Activated T-helper 1 cell treated with anti-CD3 and anti-CD28 coated beads, Interleukin-12 subunit alpha, Interleukin-12 subunit beta, Interleukin-2, Interleukin-4 antibody, amounts not matched to agents 30 ng/mL and 10 ng/mL and 1 ng/mL, durations not matched to agents 14 hours and 24 hours and 36 hours (primary cell): ENCODE measurements around the gene PRKCA. TPM values are rescaled to one million over a fixed set of nuclear protein-coding genes. Genes with fewer than 3 reads are reported as not detected.

ENCODE experiments used
- DNase-seq: peaks from one replicate; pipeline ENCODE4 v3.0.0; 2021; ENCODE audit warnings: low spot score
- H3K27ac Mint-ChIP-seq: one replicate; pipeline ENCODE4 v1.8.0; 2021; ENCODE audit warnings: mild to moderate bottlenecking, mixed read lengths
- H3K27me3 Mint-ChIP-seq: one replicate; pipeline ENCODE4 v1.8.0; 2022; ENCODE audit warnings: mild to moderate bottlenecking, moderate library complexity, mixed read lengths; ENCODE audit not compliant: insufficient read depth
- H3K36me3 Mint-ChIP-seq: one replicate; pipeline ENCODE4 v1.8.0; 2021; ENCODE audit warnings: low read depth, mixed read lengths
- H3K4me1 Mint-ChIP-seq: one replicate; pipeline ENCODE4 v1.8.0; 2021; ENCODE audit warnings: low read depth, mixed read lengths
- H3K4me3 Mint-ChIP-seq: one replicate; pipeline ENCODE4 v1.8.0; 2021; ENCODE audit warnings: mild to moderate bottlenecking, moderate library complexity, mixed read lengths
- H3K9me3 Mint-ChIP-seq: one replicate; pipeline ENCODE4 v1.8.0; 2021; ENCODE audit warnings: mixed read lengths
- intact Hi-C: fragments of 100-400 bp; cut with micrococcal nuclease; formaldehyde crosslinking; loops from one replicate; pipeline ENCODE4 v1.15.1; 2024
- total RNA-seq: library from RNA; stranded (reverse); gene quantifications from 2 replicates; pipeline ENCODE4 v1.2.3, GENCODE V29; 2022

The PRKCA gene
- total RNA-seq, 1 donor from 2014 or later = 157 TPM

DNA sequence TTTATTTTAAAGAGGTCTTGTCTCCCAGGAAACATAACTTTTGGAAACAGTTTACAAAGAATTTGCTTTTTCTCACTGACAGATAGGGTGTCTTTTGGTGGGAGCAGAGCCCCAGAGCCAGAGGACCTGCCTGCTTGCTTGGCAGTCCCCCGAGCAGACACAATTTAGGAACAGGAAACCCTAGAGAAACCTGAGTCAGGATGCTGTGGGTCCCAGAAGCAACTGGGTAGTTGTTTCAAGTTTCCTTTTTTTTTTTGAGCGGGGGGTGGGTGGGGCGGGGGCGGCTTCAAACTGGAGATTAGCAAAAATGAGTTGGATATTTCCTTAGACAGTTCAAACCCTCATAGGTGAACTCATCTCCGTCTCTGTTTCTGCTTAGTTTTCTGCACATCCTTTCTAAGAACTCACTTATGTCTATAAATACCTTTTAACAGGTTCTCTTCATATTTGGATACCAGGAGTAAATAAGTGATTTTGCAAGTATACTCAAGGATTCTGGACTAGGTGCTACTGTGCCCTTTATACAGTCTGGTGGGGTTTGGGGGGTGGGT lies 135.1 kb downstream of the PRKCA start:
- Mint-ChIP-seq H3K4me3 (no peak overlapping the region), H3K4me1 (peaks cover 24% of the 10 kb centered on the region), H3K27ac (peak overlapping the region; percentile 72), H3K36me3 (peaks cover 8% of the 10 kb centered on the region), H3K9me3 (peaks cover 5% of the 10 kb centered on the region), H3K27me3 (no peaks in the 10 kb centered on the region)
- intact Hi-C loops = no loop called here
- DNase-seq = no peak

DNA sequence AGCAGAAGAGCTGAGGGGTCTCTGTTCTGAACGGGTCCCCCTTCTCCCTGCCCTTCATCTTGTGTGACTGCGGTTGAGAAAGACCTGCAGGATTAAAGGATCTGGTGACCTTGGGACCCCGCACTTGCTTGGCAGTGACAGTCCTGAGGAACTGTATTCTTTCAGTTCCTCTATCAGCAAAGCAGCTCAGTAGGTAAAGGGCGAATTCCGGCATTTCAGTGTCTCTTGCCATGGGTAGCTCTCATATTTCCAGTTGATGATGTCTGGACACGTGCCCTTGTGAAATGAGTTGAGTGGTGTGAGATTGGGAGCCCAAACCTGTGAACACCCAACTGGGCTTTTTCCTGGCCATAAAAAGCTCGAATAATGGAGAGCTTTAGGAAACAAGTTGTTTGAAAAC lies 135.7 kb downstream of the PRKCA start:
- Mint-ChIP-seq H3K36me3 (peaks cover 12% of the 10 kb centered on the region), H3K4me1 (peaks cover 24% of the 10 kb centered on the region), H3K9me3 (peaks cover 5% of the 10 kb centered on the region), H3K4me3 (no peak overlapping the region), H3K27ac (no peak overlapping the region), H3K27me3 (no peaks in the 10 kb centered on the region)
- no peak for DNase-seq
- intact Hi-C loops = no loop called here

DNA sequence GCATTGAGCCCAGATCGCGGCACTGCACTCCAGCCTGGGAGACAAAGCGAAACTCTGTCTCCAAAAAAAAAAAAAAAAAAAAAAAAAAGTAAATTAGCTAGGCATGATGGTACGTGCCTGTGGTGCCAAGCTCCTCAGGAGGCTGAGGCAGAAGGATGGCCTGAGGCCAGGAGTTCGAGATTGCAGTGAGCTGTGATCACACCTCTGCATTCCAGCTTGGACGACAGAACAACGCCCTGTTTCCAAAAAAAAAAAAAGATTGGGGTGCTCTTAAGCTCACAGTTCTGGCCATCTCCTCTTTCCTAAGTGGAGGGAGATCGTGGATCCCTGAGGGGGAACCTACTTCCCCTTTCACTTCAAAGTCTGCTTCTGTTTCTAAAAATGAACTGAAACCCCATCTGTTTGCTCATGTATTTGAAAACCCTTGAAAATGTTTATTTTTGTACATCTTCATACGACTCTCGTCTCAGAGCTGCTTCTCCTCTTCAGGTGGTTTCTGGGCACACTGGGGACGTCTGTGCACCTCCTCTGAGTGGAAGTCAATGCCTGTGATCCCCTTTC lies 138.8 kb downstream of the PRKCA start:
- no peak for DNase-seq
- intact Hi-C loops = no loop called here
- Mint-ChIP-seq H3K9me3 (peaks cover 5% of the 10 kb centered on the region), H3K27me3 (no peaks in the 10 kb centered on the region), H3K36me3 (peaks cover 29% of the 10 kb centered on the region), H3K4me1 (peaks cover 36% of the 10 kb centered on the region), H3K27ac (peak overlapping the region; percentile 13), H3K4me3 (no peak overlapping the region)

DNA sequence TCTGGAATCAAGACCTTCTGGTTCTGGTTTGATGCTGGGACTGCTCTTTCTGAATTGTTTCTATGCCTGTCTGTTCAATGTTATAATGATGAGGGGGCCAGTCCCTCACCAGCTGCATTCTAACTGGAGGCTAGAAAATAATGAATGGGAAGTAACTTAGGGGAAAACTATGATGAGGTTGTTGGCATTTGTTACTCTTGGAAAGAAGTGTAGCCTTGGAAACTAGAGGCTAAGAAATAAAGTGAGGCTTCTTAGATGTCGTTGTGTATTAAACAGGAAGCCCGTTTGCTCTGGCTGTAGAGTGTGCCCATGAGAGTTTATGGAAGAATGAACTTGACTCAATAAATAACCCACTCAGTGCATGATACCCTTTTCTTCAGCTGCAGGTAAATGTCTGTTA lies 140.8 kb downstream of the PRKCA start:
- Mint-ChIP-seq H3K27ac (no peak overlapping the region), H3K4me3 (no peak overlapping the region), H3K27me3 (no peaks in the 10 kb centered on the region), H3K4me1 (peaks cover 44% of the 10 kb centered on the region), H3K9me3 (peaks cover 3% of the 10 kb centered on the region), H3K36me3 (peaks cover 30% of the 10 kb centered on the region)
- DNase-seq = no peak
- intact Hi-C loops = no loop called here

DNA sequence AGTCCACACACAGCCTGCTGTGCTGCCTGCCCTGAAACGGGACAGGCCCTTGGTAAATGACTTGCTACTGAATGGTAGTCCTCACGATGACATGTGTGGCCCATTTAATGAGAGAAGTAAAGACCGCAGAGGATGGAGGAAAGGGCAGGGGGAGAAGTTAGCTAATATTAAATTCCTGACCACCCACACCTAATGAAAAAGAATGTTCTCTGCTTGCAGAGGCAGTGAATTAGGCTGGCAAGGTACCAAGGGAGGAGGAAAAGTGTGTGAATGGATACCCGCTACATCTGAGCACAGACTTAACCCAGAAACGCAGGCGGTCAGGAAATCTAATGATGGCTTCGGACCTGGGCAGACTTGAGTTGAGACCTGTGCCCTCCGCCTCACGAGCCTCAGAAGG lies 141.2 kb downstream of the PRKCA start:
- Mint-ChIP-seq H3K4me1 (peaks cover 44% of the 10 kb centered on the region), H3K27ac (no peak overlapping the region), H3K36me3 (peaks cover 27% of the 10 kb centered on the region), H3K4me3 (no peak overlapping the region), H3K9me3 (no peaks in the 10 kb centered on the region), H3K27me3 (no peaks in the 10 kb centered on the region)
- intact Hi-C loops = no loop called here
- DNase-seq = no peak

DNA sequence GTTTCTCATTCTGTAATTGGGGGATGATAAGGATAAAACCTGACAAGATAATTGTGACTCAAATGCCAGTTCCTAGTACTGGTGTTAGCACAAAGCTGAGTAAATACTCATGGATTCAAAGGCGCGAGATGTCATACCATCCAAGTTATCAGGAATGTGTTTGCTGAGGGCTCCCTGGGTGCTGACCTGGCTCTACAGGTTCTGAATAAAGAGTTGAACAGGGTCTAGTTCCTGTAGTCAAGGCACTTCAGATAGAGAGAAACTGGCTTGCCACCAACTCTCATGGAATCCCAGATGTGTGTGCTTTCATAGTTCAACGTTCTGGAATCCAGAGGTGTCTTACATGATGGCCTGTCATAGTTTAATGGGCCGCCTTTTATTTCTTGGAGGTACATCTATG lies 141.6 kb downstream of the PRKCA start:
- intact Hi-C loops = no loop called here
- no peak for DNase-seq
- H3K36me3 Mint-ChIP-seq = peaks cover 27% of the 10 kb centered on the region
- H3K27me3 Mint-ChIP-seq = no peaks in the 10 kb centered on the region
- H3K4me1 Mint-ChIP-seq = peaks cover 44% of the 10 kb centered on the region
- H3K9me3 Mint-ChIP-seq = no peaks in the 10 kb centered on the region
- H3K4me3 Mint-ChIP-seq = no peak overlapping the region
- H3K27ac Mint-ChIP-seq = no peak overlapping the region

DNA sequence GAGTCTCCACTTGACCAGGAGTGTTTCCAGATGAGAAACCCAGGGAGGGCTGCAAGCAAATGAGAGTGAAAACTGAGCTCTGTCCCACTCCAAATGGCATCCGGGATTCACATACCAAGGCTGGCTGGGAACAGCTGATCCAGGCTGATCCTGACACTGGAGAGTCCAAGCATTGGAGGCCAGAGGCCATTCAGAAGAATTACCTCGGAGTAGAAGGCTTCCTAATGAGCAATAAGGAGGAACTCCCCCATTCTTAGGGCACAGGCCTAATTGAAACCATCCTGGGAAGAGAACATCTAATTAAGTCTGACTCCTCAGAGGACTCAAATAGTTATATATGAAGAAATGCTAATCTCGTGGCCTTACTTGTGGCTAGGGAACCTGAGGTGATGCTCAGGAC lies 142.8 kb downstream of the PRKCA start:
- no peak for DNase-seq
- Mint-ChIP-seq H3K36me3 (peaks cover 27% of the 10 kb centered on the region), H3K27me3 (no peaks in the 10 kb centered on the region), H3K27ac (no peak overlapping the region), H3K4me3 (no peak overlapping the region), H3K4me1 (peaks cover 56% of the 10 kb centered on the region), H3K9me3 (no peaks in the 10 kb centered on the region)
- intact Hi-C loops = no loop called here

DNA sequence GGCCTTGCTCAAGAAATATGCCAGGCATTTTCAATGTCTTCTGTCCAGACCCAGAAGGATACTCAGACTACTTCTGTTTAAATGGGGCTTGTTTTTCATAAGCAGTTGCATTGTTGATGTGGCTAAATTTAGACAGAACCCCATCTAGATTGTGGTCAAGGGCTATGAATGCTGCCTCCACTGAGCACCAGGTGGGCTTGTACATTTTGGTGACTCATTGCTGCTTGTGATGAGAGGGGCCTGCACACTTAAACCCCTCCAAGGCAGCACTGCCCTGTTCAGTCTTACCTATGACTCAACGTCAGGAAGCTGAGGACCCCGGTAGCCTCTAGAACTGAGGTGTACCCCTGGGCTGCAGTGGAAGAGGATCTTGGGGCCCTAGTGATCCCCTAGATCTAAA lies 144.0 kb downstream of the PRKCA start:
- no peaks in the 10 kb centered on the region for H3K9me3 Mint-ChIP-seq
- no peaks in the 10 kb centered on the region for H3K27me3 Mint-ChIP-seq
- no peak overlapping the region for H3K4me3 Mint-ChIP-seq
- intact Hi-C loops = no loop called here
- H3K4me1 Mint-ChIP-seq = peaks cover 64% of the 10 kb centered on the region
- peaks cover 27% of the 10 kb centered on the region for H3K36me3 Mint-ChIP-seq
- no peak for DNase-seq
- no peak overlapping the region for H3K27ac Mint-ChIP-seq

DNA sequence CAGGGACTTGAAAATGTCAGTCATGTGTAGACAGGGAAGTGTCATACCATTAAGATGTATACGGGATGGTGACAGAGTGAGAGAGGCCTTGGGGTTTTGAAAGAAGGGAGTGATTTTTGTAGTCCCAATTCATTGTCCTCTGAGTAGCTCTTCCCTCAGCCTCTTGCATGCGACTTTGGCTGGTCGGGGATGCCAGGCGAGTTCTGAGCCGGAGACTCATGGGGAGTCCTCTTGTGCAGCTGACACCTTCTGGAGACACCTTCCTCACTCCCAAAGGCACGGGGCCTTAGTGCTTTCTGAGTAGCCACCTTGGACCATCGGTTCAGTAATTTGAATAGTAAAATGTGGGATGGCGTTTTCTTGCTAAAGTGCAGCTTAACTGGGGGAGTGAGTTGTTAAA lies 144.7 kb downstream of the PRKCA start:
- intact Hi-C loops = no loop called here
- no peaks in the 10 kb centered on the region for H3K9me3 Mint-ChIP-seq
- no peak overlapping the region for H3K27ac Mint-ChIP-seq
- no peak for DNase-seq
- H3K4me1 Mint-ChIP-seq = peaks cover 68% of the 10 kb centered on the region
- no peak overlapping the region for H3K4me3 Mint-ChIP-seq
- H3K27me3 Mint-ChIP-seq = no peaks in the 10 kb centered on the region
- H3K36me3 Mint-ChIP-seq = peaks cover 28% of the 10 kb centered on the region

DNA sequence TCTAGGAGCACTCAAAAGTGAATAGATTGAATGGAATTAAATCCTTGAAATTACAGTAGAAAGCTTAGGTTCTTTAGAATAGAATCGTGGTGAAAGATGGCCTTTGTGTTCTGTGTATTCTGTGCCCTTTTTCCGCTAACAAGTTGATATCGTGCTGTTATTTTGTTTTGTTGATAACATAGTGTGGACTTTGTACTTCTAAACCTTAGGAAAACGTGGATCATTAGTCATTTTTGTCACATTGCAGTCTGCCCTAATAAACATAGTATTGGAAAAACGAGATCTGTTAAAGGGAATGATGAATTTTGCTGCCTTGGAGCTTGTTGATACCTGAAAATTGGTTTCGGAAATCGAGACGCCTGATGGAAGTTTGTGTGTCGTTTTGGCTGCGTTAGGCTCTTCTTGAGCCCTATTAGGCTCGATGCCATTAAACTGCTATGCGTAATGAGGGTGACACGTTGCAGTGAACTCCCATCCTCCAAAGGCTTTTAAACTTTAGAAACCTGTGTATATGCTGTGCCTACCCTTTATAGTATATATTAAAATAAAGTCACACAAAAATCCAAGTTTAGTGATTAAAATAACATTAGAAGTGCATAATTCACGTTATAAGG lies 145.7 kb downstream of the PRKCA start:
- Mint-ChIP-seq H3K9me3 (no peaks in the 10 kb centered on the region), H3K36me3 (peaks cover 23% of the 10 kb centered on the region), H3K27me3 (no peaks in the 10 kb centered on the region), H3K4me3 (no peak overlapping the region), H3K27ac (no peak overlapping the region), H3K4me1 (peaks cover 63% of the 10 kb centered on the region)
- intact Hi-C loops = no loop called here
- DNase-seq = no peak

DNA sequence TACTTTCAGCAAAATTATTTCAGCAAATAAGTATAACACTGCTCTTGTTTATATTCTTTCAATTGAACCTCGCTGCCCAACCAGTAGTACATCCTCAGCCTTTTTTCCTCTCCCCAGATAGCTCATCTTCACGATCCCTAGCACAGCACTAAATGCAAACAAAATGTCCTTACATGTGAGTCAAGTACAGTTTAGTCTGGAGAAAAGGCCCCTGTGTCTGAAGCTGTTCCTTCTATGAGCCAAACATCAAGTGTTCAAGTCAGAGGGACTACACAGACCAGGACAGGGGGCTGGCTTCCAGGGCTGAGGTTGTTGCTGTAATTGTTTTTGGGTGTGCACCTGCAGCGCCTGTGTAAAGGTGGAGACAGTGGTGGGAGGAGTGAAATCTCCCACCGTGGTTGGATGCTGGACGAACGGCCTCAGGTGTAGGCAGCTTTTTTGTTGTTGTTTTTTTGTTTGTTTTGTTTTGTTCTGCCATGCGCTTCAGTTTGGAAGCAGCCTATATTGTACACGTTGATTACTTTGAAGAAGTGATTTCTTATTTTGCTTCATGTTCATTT lies 147.1 kb downstream of the PRKCA start:
- intact Hi-C loops = no loop called here
- Mint-ChIP-seq H3K9me3 (peaks cover 6% of the 10 kb centered on the region), H3K4me1 (peaks cover 50% of the 10 kb centered on the region), H3K27ac (no peak overlapping the region), H3K36me3 (peaks cover 25% of the 10 kb centered on the region), H3K4me3 (no peak overlapping the region), H3K27me3 (no peaks in the 10 kb centered on the region)
- DNase-seq = no peak

DNA sequence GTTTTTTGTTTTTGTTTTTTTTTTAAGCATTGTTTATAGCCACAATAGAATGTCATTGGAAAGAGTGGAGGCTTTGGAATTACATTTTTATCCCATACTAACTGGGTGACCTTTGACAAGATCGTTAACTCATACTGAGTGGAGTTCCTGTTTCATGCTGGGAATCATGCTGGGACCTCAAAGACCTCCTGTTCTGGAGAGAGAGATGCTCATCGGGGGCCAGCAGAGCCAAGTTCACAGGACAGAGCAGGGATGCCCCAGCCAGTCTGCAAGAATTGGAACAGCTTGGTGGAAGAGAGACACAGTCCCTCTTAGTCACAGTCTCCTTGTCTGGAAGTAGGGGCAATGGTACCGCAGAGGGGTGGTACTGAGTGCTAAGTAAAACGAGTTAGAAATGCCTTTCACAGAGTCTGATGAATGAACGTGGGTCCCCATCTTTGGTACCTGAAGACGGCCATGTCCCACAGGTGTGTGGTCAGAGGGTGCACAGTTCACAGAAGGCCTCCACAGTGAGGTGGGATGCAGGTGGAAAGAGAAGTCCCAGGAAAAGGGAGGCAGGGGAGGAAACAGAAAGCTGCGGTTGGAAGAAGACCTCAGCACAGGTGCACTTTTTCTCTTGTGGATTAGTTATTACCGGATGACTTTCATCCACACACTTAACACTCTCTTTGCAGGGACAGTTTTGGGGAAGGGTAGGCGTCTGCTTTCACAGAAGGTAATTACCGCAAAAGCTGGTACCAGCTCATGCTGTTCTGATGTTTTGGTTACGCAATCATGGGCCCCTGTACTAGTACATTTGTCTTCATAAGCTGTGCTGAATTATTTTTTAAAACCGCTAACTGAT lies 147.8 kb downstream of the PRKCA start:
- H3K27me3 Mint-ChIP-seq = no peaks in the 10 kb centered on the region
- H3K9me3 Mint-ChIP-seq = peaks cover 8% of the 10 kb centered on the region
- H3K4me3 Mint-ChIP-seq = peak overlapping the region; percentile 46
- H3K36me3 Mint-ChIP-seq = peaks cover 26% of the 10 kb centered on the region
- H3K4me1 Mint-ChIP-seq = peaks cover 43% of the 10 kb centered on the region
- intact Hi-C loops = no loop called here
- no peak for DNase-seq
- H3K27ac Mint-ChIP-seq = peak overlapping the region; percentile 36

DNA sequence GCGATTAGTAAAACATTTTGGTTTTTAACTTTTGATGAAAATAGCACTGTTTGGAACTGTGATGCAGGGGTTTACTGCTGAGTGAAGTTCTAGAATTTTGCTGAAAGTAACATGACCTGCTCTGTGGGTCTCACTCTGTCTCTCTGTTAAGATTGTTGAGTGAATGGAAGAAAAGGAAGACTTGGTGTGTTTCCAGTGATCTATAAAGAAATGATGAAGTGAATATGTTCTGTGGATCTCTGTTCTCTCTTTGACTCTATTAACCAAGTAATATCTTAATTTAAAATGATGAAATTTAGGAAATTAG lies 148.4 kb downstream of the PRKCA start:
- Mint-ChIP-seq H3K9me3 (peaks cover 13% of the 10 kb centered on the region), H3K4me3 (peak overlapping the region; percentile 46), H3K27ac (peak overlapping the region; percentile 36), H3K36me3 (peaks cover 31% of the 10 kb centered on the region), H3K27me3 (no peaks in the 10 kb centered on the region), H3K4me1 (peaks cover 42% of the 10 kb centered on the region)
- DNase-seq = no peak
- intact Hi-C loops = no loop called here
